WTC11 (cell line): Measurements from ENCODE around the gene LLGL1. TPM values are rescaled to one million over a fixed set of nuclear protein-coding genes. Genes with fewer than 3 reads are reported as not detected.
A peak's percentile ranks its signal among the peaks of the same experiment; 100 is the strongest.

Experiments used
- ATAC-seq: fragments of 200-7000 bp; cut with Tn5 transposase; 2 replicates; pipeline ENCODE4 v1.10.0; 2021; ENCODE audit warnings: mild to moderate bottlenecking, moderate library complexity
- CTCF ChIA-PET: fragments of 300-600 bp; sonication (Branson Sonifier 250); formaldehyde crosslinking; loops from one replicate; lab custom pipeline; 2021; ENCODE audit warnings: antibody characterized with exemption; lab: Charles Lee
- POLR2A ChIA-PET: fragments of 350-600 bp; sonication (Branson Sonifier 250); formaldehyde crosslinking; loops from one replicate; lab custom pipeline; 2021; ENCODE audit warnings: antibody characterized with exemption; lab: Charles Lee
- DNase-seq: peaks from one replicate; pipeline ENCODE4 v3.0.0; 2021; ENCODE audit warnings: low spot score
- H3K27ac Mint-ChIP-seq: 2 replicates; pipeline ENCODE4 v1.8.0; 2021; ENCODE audit warnings: mixed read lengths
- H3K27me3 Mint-ChIP-seq: 2 replicates; pipeline ENCODE4 v1.8.0; 2021; ENCODE audit warnings: low read depth, mild to moderate bottlenecking, moderate library complexity, mixed read lengths
- H3K36me3 Mint-ChIP-seq: 2 replicates; pipeline ENCODE4 v1.8.0; 2021; ENCODE audit warnings: mixed read lengths
- H3K4me1 Mint-ChIP-seq: 2 replicates; pipeline ENCODE4 v1.8.0; 2022; ENCODE audit warnings: mixed read lengths
- H3K4me3 Mint-ChIP-seq: 2 replicates; pipeline ENCODE4 v1.8.0; 2021; ENCODE audit warnings: mild to moderate bottlenecking, moderate library complexity, mixed read lengths
- H3K9me3 Mint-ChIP-seq: 2 replicates; pipeline ENCODE4 v1.8.0; 2021; ENCODE audit warnings: mixed read lengths
- AFF4 ChIP-seq: sonication (generic); formaldehyde crosslinking; IDR thresholded peaks from 2 replicates; pipeline ENCODE4 v1.8.1; 2023; ENCODE audit warnings: mild to moderate bottlenecking, missing genetic modification reagents, borderline replicate concordance
- AR ChIP-seq: fragments of 250-450 bp; sonication (Bioruptor Pico); IDR thresholded peaks from 2 replicates; pipeline ENCODE4 v1.9.0; 2021; ENCODE audit warnings: mild to moderate bottlenecking
- ATF3 ChIP-seq: sonication (generic); formaldehyde crosslinking; conservative IDR thresholded peaks from 2 replicates; pipeline ENCODE4 v1.8.1; 2022; ENCODE audit warnings: mild to moderate bottlenecking, missing genetic modification reagents
- ESRRA ChIP-seq: sonication (generic); formaldehyde crosslinking; IDR thresholded peaks from 2 replicates; pipeline ENCODE4 v1.8.1; 2022; ENCODE audit warnings: mild to moderate bottlenecking, missing genetic modification reagents, borderline replicate concordance
- FOXJ3 ChIP-seq: sonication (generic); formaldehyde crosslinking; IDR thresholded peaks from 2 replicates; pipeline ENCODE4 v1.9.0; 2021; ENCODE audit warnings: missing genetic modification reagents, mild to moderate bottlenecking, borderline replicate concordance
- HMGA2 ChIP-seq: fragments of 250-450 bp; sonication (Bioruptor Pico); IDR thresholded peaks from 2 replicates; pipeline ENCODE4 v1.4.0; 2021; ENCODE audit warnings: mild to moderate bottlenecking, moderate library complexity
- NFATC4 ChIP-seq: fragments of 250-450 bp; sonication (Bioruptor Pico); IDR thresholded peaks from 2 replicates; pipeline ENCODE4 v1.9.0; 2021; ENCODE audit warnings: mild to moderate bottlenecking
- NFYB ChIP-seq: sonication (generic); formaldehyde crosslinking; conservative IDR thresholded peaks from 2 replicates; pipeline ENCODE4 v1.8.0; 2022; ENCODE audit warnings: low read depth, missing genetic modification reagents
- NR3C1 ChIP-seq: sonication (generic); formaldehyde crosslinking; conservative IDR thresholded peaks from 2 replicates; pipeline ENCODE4 v1.8.1; 2023; ENCODE audit warnings: low read depth, mild to moderate bottlenecking, missing genetic modification reagents
- PREB ChIP-seq: sonication (generic); formaldehyde crosslinking; IDR thresholded peaks from 2 replicates; pipeline ENCODE4 v1.8.1; 2022; ENCODE audit warnings: mild to moderate bottlenecking, missing genetic modification reagents, moderate library complexity, borderline replicate concordance
- SMAD3 ChIP-seq: sonication (generic); formaldehyde crosslinking; IDR thresholded peaks from 2 replicates; pipeline ENCODE4 v1.8.0; 2022; ENCODE audit warnings: missing genetic modification reagents, mild to moderate bottlenecking, borderline replicate concordance
- SMAD4 ChIP-seq: sonication (generic); formaldehyde crosslinking; IDR thresholded peaks from 2 replicates; pipeline ENCODE4 v1.8.0; 2022; ENCODE audit warnings: mild to moderate bottlenecking, missing genetic modification reagents
- STAT6 ChIP-seq: sonication (generic); formaldehyde crosslinking; conservative IDR thresholded peaks from 2 replicates; pipeline ENCODE4 v1.8.1; 2023; ENCODE audit warnings: mild to moderate bottlenecking, low read depth, missing genetic modification reagents, moderate library complexity
- ZBTB43 ChIP-seq: sonication (generic); formaldehyde crosslinking; IDR thresholded peaks from 2 replicates; pipeline ENCODE4 v1.8.1; 2023; ENCODE audit warnings: mild to moderate bottlenecking, missing genetic modification reagents
- ZMAT4 ChIP-seq: fragments of 250-450 bp; sonication (Bioruptor Pico); IDR thresholded peaks from 2 replicates; pipeline ENCODE4 v1.9.0; 2021; ENCODE audit warnings: mild to moderate bottlenecking
- ZNF396 ChIP-seq: fragments of 250-450 bp; sonication (Bioruptor Pico); IDR thresholded peaks from 2 replicates; pipeline ENCODE4 v1.8.0; 2021; ENCODE audit warnings: mild to moderate bottlenecking, moderate library complexity, borderline replicate concordance
- ZNF416 ChIP-seq: fragments of 250-450 bp; sonication (Bioruptor Pico); IDR thresholded peaks from 2 replicates; pipeline ENCODE4 v1.9.0; 2021; ENCODE audit warnings: mild to moderate bottlenecking, inconsistent platforms
- ZNF423 ChIP-seq: fragments of 250-450 bp; sonication (Bioruptor Pico); IDR thresholded peaks from 2 replicates; pipeline ENCODE4 v2.1.2; 2022; ENCODE audit warnings: mild to moderate bottlenecking, moderate library complexity
- total RNA-seq: library from RNA; stranded (reverse); gene quantifications from 3 replicates; pipeline ENCODE4 v1.2.3, GENCODE V29; 2021

The LLGL1 gene
- total RNA-seq, 1 experiment from 2014 or later: 87.8 TPM

- H3K27ac Mint-ChIP-seq: peak overlapping the region; percentile 40; the same call in 1 of the 2 replicates
- POLR2A ChIA-PET: no interaction called here
- no peak for ATAC-seq
- no peak for DNase-seq
- TF ChIP-seq ZNF423 (CRISPR knock-in tag): no peak
- no peak for TF ChIP-seq NFATC4 (CRISPR knock-in tag)
- TF ChIP-seq SMAD3: no peak
- TF ChIP-seq ESRRA (CRISPR knock-in tag): no peak
- TF ChIP-seq STAT6 (CRISPR knock-in tag): no peak
- no peak for TF ChIP-seq PREB
- TF ChIP-seq ZNF396 (CRISPR knock-in tag): no peak
- no peak for TF ChIP-seq ZNF416 (CRISPR knock-in tag)
- TF ChIP-seq SMAD4 (CRISPR knock-in tag): no peak
- TF ChIP-seq ZBTB43 (CRISPR knock-in tag): no peak
- TF ChIP-seq AR: no peak
- no peak for TF ChIP-seq ZMAT4 (CRISPR knock-in tag)
- no peak for TF ChIP-seq AFF4 (CRISPR knock-in tag)
- no peak for TF ChIP-seq FOXJ3 (CRISPR knock-in tag)
- TF ChIP-seq NR3C1: no peak
- no peak for TF ChIP-seq NFYB (CRISPR knock-in tag)
- TF ChIP-seq ATF3 (CRISPR knock-in tag): no peak
- no peak for TF ChIP-seq HMGA2 (CRISPR knock-in tag)
- TF ChIP-seq, all 79 proteins: peak for 0
- CTCF ChIA-PET: interaction anchor here (2.1 kb wide), 1 partner anchor 45 kb away, joined by 8 read pairs; no protein-coding TSS in a partner anchor
- Mint-ChIP-seq H3K36me3 (peaks cover 40% of the 10 kb centered on the region), H3K4me3 (peak overlapping the region; percentile 93; the same call in 1 of the 2 replicates), H3K27me3 (no peaks in the 10 kb centered on the region), H3K9me3 (no peaks in the 10 kb centered on the region), H3K4me1 (peaks cover 41% of the 10 kb centered on the region)
Measured at GRCh38 chr17:18187821-18188761, 37.3 kb upstream of the LLGL1 start.
